Right atrium auricular region (tissue), 2 donors: ENCODE measurements around the gene PRX. TPM values are rescaled to one million over a fixed set of nuclear protein-coding genes. Genes with fewer than 3 reads are reported as not detected.
A peak's percentile ranks its signal among the peaks of the same experiment; 100 is the strongest.

Source experiments
- DNase-seq: peaks from one replicate; pipeline ENCODE4 v3.0.0-alpha.2; 2019; ENCODE audit warnings: low spot score
- H3K27ac ChIP-seq, 2 donors: fragments of 200-600 bp; sonication (generic); 1 replicate in 1 of 2; 2 replicates in 1 of 2; pipeline ENCODE4 v1.5.1; 2016 to 2019
- H3K27me3 ChIP-seq, 2 donors: fragments of 200-600 bp; sonication (generic); one replicate each; pipeline versions ENCODE4 v1.5.1 to v1.6.0; 2017 to 2019
- H3K36me3 ChIP-seq: fragments of 200-600 bp; sonication (generic); one replicate; pipeline ENCODE4 v1.5.1; 2016
- H3K4me1 ChIP-seq, 2 donors: fragments of 200-600 bp; sonication (generic); one replicate each; pipeline versions ENCODE4 v1.5.1 to v1.6.0; 2017 to 2019
- H3K4me3 ChIP-seq, 2 donors: fragments of 200-600 bp; sonication (generic); 1 replicate in 1 of 2; 2 replicates in 1 of 2; pipeline ENCODE4 v1.5.1; 2017 to 2019; ENCODE audit warnings: mild to moderate bottlenecking in 1 of 2, moderate library complexity in 1 of 2
- H3K9me3 ChIP-seq, 2 donors: fragments of 200-600 bp; sonication (generic); one replicate each; pipeline ENCODE4 v1.5.1; 2019
- CTCF ChIP-seq, 2 donors: fragments of 200-600 bp; sonication (generic); IDR thresholded peaks; one replicate each; pipeline ENCODE4 v1.5.1; 2019; ENCODE audit warnings: antibody characterized with exemption in 2 of 2
- total RNA-seq, 2 donors: library from RNA; depleted of rRNA; stranded (reverse); fragments of >200 nt; gene quantifications; one replicate each; pipeline ENCODE4 v1.1.0, GENCODE V29; 2016

The PRX gene
- total RNA-seq, 2 donors from 2014 or later = 4.8 to 5.1 TPM

- Histone ChIP-seq H3K27ac (no peak overlapping the region), H3K4me3 (no peak overlapping the region), H3K9me3 (no peaks in the 10 kb centered on the region), H3K36me3 (no peaks in the 10 kb centered on the region), H3K4me1 (peaks cover 0 to 5% of the 10 kb centered on the region in 2 donors), H3K27me3 (no peaks in the 10 kb centered on the region)
- no peak for DNase-seq
- no peak for TF ChIP-seq CTCF (IDR thresholded peaks at IDR 0.05)
Observed at GRCh38 chr19:40396886-40397567, 16.2 kb downstream of the PRX start.

GRCh38 chr19:40395956-40396355, 17.2 kb downstream of the PRX start:
- TF ChIP-seq CTCF (IDR thresholded peaks at IDR 0.05) = no peak
- no peaks in the 10 kb centered on the region for H3K27me3 ChIP-seq
- H3K9me3 ChIP-seq = no peaks in the 10 kb centered on the region
- no peak overlapping the region for H3K27ac ChIP-seq
- peaks cover 0 to 5% of the 10 kb centered on the region in 2 donors for H3K4me1 ChIP-seq
- no peaks in the 10 kb centered on the region for H3K36me3 ChIP-seq
- no peak for DNase-seq
- H3K4me3 ChIP-seq = no peak overlapping the region

GRCh38 chr19:40394816-40395210, 18.4 kb downstream of the PRX start:
- Histone ChIP-seq H3K4me1 (peaks cover 0 to 5% of the 10 kb centered on the region in 2 donors), H3K27me3 (no peaks in the 10 kb centered on the region), H3K36me3 (no peaks in the 10 kb centered on the region), H3K4me3 (no peak overlapping the region), H3K9me3 (no peaks in the 10 kb centered on the region), H3K27ac (no peak overlapping the region)
- TF ChIP-seq CTCF (IDR thresholded peaks at IDR 0.05) = no peak
- no peak for DNase-seq

- Histone ChIP-seq H3K27me3 (no peaks in the 10 kb centered on the region), H3K4me1 (peaks cover 0 to 5% of the 10 kb centered on the region in 2 donors), H3K27ac (no peak overlapping the region), H3K9me3 (no peaks in the 10 kb centered on the region), H3K4me3 (no peak overlapping the region), H3K36me3 (no peaks in the 10 kb centered on the region)
- no peak for DNase-seq
- no peak for TF ChIP-seq CTCF (IDR thresholded peaks at IDR 0.05)
Observed at GRCh38 chr19:40393894-40394815, 19.0 kb downstream of the PRX start.

GRCh38 chr19:40392894-40393517, 20.2 kb downstream of the PRX start:
- no peaks in the 10 kb centered on the region for H3K4me1 ChIP-seq
- TF ChIP-seq CTCF (IDR thresholded peaks at IDR 0.05) = peak in 1 of 2 donors; percentile 48
- H3K9me3 ChIP-seq = no peaks in the 10 kb centered on the region
- DNase-seq = no peak
- H3K27ac ChIP-seq = no peak overlapping the region
- H3K4me3 ChIP-seq = no peak overlapping the region
- no peaks in the 10 kb centered on the region for H3K27me3 ChIP-seq
- no peaks in the 10 kb centered on the region for H3K36me3 ChIP-seq
